Stromal cell of bone marrow (primary cell): ENCODE measurements around the gene TMEM52.

Experiments used
- DNase-seq: peaks from one replicate; pipeline ENCODE4 v3.0.0-alpha.2; 2012; ENCODE audit warnings: low read depth

TMEM52 gene

GRCh38 chr1:1914971-1915692 is 3.9 kb downstream of the TMEM52 start, which contains the start of gene CALML6:
TSS of gene CALML6 (plus strand) at chr1:1915260. CDS start at chr1:1915281, 21 bp downstream.
- DNase-seq = no peak

GRCh38 chr1:1914101-1914970 is 4.7 kb downstream of the TMEM52 start:
- no peak for DNase-seq

- DNase-seq = no peak
Measured at GRCh38 chr1:1911350-1912041, 7.6 kb downstream of the TMEM52 start.

- DNase-seq = no peak
Measured at GRCh38 chr1:1910651-1911331, 8.3 kb downstream of the TMEM52 start.

GRCh38 chr1:1910033-1910465 is 9.0 kb downstream of the TMEM52 start:
- DNase-seq = no peak

GRCh38 chr1:1908506-1908791 is 10.6 kb downstream of the TMEM52 start:
- DNase-seq = no peak

- DNase-seq = no peak
Measured at GRCh38 chr1:1907098-1907736, 11.9 kb downstream of the TMEM52 start.

GRCh38 chr1:1906185-1907097 is 12.6 kb downstream of the TMEM52 start:
- peak; percentile 53 for DNase-seq

- DNase-seq = no peak
Measured at GRCh38 chr1:1903224-1903623, 15.9 kb downstream of the TMEM52 start.

GRCh38 chr1:1901641-1902294 is 17.3 kb downstream of the TMEM52 start:
- DNase-seq = no peak

- DNase-seq = no peak
Measured at GRCh38 chr1:1900883-1901640, 18.0 kb downstream of the TMEM52 start.

GRCh38 chr1:1899967-1900327 is 19.1 kb downstream of the TMEM52 start:
- no peak for DNase-seq

GRCh38 chr1:1899266-1899966 is 19.7 kb downstream of the TMEM52 start:
- DNase-seq = no peak

- no peak for DNase-seq
Measured at GRCh38 chr1:1898246-1898933, 20.7 kb downstream of the TMEM52 start.

GRCh38 chr1:1895456-1896336 is 23.4 kb downstream of the TMEM52 start:
- DNase-seq = no peak

GRCh38 chr1:1895060-1895418 is 24.0 kb downstream of the TMEM52 start:
- DNase-seq = no peak

- DNase-seq = no peak
Measured at GRCh38 chr1:1894354-1895059, 24.6 kb downstream of the TMEM52 start.
